Jurkat, Clone E6-1 (cell line): ENCODE results near the gene CDH23.

Experiments
- DNase-seq: peaks from one replicate; pipeline ENCODE4 v3.0.0-alpha.2; 2011; ENCODE audit warnings: low read depth, low spot score
- H3K4me3 ChIP-seq: 2 replicates; pipeline ENCODE4 v1.5.1; 2011; ENCODE audit warnings: mild to moderate bottlenecking, low read length, control low read depth, moderate library complexity

Gene CDH23

DNA sequence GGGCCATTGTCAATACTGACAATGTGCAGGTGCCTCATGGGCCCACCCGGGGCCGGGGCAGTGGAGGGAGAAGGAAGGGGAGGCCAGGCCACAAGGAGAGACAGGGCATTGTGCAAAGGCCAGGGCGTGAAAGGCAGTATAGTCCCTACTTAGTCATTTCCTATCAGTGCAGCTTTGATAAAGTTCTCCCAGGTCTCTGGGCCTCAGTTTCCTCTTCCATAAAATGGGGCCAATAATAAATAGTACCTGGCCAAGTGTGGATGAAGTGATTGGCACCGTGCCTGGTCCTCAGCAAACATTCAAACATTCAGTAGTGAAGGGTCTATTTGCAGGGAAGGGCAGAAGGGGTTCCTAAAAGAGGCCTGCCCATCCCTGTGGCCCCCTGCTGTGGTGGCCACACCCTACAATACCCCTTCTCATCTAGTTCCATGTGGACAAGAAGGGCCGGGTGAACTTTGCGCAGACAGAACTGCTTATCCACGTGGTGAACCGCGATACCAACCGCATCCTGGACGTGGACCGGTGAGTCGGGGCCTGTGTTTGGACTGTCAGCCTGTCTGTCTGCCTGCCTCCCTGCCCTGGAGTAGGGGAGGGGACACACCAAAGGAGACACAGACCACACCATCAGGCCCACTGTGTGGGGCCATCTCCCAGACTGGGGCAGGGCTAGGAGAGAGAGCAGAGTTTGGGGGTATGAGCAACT, 413.5 kb downstream of the CDH23 start:
- DNase-seq, result no peak
- no peak overlapping the region for H3K4me3 ChIP-seq

DNA sequence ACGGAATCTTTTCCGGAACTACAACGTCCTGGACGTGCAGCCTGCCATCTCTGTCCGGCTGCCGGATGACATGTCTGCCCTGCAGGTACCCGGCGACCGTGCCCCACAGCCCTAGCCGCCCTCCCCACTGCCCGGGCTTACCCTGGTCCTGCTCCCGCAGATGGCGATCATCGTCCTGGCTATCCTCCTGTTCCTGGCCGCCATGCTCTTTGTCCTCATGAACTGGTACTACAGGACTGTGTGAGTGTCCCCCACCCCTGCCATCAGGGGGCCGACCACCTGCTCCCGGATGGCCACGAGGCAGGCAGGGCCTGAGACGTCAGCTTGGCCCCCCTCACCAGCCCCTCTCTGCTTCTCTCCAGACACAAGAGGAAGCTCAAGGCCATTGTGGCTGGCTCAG, 414.6 kb downstream of the CDH23 start:
- no peak for DNase-seq
- H3K4me3 ChIP-seq, result no peak overlapping the region

DNA sequence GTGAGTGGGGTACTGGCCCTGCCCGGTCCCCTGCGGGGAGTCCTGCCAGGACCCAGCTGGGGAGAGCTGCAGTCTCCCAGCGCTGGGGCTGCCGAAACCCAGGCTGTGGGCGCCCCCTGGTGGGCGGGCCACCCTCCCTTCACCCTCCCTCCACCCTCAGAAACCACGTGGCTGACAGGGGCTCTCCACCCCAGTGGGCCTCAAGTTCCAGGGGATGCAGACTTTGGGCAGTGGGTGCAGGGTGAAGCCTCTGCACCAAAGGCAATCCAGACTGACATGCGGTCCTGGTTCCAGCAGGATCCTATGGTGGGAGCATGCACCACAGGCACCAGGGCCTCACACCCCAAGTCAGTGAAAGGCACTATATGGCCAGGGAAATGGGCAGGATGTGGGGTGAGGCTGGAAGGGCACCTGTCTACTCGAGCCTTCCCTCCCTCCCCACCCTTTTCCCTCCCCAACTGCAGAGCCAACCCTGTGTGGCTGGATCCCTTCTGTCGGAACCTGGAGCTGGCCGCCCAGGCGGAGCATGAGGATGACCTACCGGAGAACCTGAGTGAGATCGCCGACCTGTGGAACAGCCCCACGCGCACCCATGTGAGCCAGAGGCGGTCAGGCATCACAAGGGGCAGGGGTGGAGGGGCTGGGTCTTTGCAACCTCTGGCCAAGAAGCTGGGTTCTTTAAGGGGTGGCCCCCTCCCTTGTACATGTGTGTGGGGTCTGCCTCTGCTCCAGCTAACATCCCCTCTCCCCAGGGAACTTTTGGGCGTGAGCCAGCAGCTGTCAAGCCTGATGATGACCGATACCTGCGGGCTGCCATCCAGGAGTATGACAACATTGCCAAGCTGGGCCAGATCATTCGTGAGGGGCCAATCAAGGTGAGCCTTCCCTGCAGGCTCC, 415.5 kb downstream of the CDH23 start:
- no peak overlapping the region for H3K4me3 ChIP-seq
- DNase-seq, result peak; percentile 47

DNA sequence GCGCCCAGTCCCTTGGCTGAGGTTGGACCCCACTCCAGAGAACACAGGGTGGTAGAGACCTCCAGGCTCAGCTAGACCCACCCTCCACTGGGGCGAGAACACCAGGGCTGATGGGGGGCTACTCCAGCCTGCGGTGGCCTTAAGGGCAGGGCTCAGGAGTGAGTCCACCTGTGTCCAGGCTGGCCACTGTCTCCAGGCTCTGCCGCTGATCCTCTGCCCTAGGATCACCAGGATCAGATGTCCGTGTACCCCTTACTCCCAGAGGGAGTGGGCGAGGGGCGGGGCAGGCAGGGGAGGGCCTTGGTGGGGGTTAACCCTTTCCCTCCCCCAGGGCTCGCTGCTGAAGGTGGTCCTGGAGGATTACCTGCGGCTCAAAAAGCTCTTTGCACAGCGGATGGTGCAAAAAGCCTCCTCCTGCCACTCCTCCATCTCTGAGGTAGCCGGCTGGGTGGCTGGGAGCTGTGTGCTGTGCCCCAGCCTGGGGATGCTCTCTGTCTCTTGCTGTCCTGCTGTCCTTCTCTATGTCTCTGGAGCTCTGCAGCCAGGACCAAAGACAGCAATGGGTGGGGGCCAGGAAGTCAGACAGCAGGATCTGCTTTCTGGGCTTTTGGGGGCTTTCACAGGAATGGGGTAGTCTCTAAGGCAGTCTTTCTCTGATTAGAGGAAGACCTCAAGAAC, 416.3 kb downstream of the CDH23 start:
- DNase-seq, result no peak
- H3K4me3 ChIP-seq, result no peak overlapping the region

DNA sequence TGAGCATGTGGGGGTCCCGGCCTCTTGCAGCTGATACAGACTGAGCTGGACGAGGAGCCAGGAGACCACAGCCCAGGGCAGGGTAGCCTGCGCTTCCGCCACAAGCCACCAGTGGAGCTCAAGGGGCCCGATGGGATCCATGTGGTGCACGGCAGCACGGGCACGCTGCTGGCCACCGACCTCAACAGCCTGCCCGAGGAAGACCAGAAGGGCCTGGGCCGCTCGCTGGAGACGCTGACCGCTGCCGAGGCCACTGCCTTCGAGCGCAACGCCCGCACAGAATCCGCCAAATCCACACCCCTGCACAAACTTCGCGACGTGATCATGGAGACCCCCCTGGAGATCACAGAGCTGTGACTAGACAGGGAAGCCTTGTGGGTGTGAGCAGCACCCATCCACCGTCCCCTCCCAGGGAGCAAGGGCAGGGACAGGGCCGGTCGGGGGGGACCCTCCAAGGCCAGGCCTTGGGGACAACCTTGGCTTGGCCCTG, 418.2 kb downstream of the CDH23 start:
- H3K4me3 ChIP-seq, result no peak overlapping the region
- DNase-seq, result no peak

DNA sequence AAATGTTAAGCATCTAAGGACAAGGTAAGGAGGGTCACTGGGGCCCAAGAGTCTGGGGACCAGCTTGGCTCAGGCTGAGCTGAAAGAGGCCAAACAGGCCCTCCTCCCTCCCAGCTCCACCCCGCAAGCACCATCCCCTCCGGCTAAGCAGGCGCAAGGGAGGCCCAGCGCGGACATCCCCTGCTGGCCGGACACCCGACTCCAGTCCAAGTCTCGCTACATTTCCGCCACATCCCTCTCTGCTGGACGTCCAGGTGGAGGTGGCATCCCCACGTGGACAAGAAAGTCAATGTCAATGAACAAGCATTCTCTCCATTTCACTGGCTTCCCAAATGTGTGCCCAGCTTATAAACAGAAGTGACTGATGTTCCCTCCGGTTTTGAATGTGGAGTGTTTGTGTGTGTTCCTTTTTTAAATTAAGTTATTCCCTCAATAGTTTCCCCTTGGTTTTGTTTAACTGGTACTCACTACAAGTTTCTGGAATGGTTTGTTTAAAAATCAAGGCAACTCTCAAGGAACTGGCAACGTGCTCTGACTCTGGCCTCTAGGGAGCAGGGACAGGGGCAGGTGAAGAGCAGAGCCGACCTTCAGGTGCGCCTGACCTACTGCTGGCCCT, 418.9 kb downstream of the CDH23 start:
- H3K4me3 ChIP-seq, result no peak overlapping the region
- no peak for DNase-seq

DNA sequence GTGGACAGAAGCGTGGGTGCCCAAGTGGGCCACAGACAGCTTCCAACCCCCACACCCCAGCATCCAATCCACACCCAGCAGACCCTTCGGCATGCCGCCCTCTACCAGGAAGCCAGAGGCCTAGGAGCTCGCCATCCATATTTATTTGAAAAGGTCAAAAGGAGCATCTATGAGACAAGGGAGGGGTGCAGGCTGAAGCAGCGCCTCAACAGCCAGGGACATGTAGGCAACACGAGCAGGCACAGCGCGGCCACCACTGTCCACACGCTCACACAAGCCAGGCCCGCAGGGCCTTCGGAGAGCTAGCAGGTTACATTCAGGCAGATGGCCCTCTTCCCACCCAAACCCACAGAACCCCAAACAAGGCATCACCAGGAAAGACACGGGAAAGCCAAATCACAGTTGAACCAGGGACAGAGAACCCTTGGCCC, 419.7 kb downstream of the CDH23 start:
- H3K4me3 ChIP-seq, result no peak overlapping the region
- no peak for DNase-seq

DNA sequence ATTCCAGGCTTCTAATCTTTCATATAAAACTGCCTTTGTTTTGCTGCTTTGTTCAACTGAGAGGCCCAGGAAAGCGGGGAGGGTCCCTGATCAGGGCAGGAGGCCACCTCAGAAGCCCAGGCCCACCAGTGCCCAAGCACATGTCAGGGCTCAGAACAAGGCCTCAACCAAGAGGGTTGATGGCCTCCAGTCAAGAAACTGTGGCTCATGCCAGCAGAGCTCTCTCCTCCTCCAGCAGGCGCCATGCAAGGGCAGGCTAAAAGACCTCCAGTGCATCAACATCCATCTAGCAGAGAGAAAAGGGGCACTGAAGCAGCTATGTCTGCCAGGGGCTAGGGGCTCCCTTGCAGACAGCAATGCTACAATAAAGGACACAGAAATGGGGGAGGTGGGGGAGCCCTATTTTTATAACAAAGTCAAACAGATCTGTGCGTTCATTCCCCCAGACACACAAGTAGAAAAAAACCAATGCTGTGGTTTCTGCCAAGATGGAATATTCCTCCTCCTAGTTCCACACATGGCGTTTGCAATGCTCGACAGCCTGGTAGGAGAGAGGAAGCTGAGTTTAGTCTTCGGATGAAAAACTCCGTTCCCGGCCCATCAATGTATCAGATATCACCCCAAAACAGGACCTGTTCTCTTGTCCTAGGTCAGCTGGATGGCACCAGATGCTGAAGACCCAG, 420.4 kb downstream of the CDH23 start:
- no peak for DNase-seq
- no peak overlapping the region for H3K4me3 ChIP-seq

DNA sequence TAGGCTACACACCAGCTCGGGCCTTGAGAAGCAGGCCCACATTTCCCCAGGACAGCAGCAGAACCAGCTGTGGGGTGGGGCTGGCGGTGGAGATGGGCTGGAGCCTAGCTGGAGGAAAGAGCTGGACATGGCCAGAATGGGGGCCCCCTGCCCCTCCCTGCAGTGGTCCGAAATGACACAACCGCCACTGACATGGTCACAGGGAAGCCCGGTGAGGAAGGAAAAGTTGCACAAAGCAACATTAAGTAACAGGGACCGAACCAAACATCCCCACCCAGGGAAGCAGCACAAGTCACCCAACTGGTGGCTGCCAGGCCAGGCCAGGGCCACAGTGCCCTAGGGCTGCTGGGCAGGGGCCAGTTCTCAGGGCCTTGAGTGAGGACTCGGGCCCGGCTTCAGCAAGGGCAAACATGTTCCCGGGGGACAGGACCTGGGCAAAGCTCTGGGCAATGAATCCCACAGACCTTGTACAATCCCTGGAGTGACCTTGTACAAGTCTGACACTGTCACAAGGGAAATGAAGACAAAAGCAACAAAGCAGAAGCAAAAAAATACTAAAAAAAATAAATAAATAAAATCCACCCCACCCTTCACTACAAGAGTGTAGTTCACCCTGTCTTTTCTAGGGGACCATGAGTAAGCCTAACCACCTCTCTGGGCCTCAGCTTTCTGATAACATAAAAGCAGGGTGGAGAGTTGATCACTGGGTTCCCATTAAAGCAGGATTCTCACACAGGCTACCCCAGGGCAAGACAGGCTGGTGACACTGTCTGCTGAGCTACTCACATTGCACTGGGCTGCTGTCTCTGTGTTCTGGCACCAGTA, 421.3 kb downstream of the CDH23 start:
- DNase-seq, result no peak
- no peak overlapping the region for H3K4me3 ChIP-seq

DNA sequence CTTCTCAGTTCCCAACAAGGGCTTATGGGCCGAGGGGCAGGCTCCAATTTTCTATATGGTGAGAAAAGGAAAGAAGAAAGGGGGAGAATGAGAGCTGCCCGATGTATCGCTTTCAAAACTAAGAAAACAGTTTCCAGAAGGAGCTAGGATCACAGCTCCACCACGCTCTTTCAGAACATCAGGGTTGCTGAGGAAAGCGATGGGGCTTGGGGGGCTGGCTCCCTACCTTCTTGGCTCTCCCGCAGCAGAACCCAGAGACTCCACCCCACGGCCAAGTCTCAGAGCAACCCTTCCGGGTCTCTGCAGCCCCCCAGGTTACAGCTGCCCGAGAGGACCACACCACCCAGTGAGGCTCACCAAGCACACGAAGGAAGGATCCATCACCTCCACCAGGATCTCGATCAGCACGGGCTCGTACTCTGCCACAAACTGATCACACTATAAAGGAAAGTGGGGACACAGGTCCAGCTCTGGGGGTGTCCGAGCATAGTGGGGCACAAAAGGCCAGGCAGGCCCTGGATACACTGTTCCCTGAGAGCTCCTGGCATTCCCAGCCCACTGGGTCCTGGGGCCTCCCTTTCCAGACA, 422.0 kb downstream of the CDH23 start:
- DNase-seq, result no peak
- H3K4me3 ChIP-seq, result no peak overlapping the region

DNA sequence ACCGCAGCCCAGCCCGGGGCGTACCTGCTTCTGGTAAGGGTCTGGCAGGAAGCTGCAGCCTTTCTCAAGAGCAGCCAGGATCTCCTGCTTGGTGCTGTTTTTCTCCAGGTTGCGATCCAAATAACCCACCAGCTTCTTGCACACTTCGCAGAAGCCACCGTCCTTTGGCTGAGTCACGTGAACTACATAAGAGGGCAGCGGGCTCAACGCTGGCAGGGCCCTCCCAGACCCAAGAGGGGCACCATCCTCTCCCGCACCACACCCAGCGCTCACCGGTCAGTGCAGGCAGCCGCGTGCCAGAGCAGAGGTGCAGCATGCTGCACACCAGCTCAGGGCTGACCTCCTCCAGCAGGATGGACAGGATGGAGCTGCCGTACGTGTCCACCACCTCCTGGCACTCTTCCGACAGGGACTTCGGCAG, 422.7 kb downstream of the CDH23 start:
- no peak overlapping the region for H3K4me3 ChIP-seq
- no peak for DNase-seq

DNA sequence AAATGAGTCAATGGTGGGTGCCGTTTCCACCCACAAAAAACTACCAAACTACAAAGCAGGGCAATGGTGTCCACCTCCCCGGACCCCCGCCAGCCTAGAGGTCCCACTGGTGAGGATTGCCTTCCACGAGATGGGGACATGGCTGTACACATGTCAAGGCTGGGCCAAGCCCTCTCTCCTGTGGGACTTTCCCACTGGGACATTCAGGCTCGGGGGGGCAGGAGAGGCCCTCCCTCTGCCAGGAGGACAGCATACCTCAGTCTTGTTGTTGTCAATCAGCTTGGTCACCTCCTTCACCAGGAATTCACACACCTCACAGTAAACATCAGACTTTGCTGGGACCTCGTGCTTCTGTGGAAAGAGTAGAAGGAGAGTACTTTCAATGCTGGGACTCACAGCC, 423.3 kb downstream of the CDH23 start:
- no peak overlapping the region for H3K4me3 ChIP-seq
- DNase-seq, result no peak

DNA sequence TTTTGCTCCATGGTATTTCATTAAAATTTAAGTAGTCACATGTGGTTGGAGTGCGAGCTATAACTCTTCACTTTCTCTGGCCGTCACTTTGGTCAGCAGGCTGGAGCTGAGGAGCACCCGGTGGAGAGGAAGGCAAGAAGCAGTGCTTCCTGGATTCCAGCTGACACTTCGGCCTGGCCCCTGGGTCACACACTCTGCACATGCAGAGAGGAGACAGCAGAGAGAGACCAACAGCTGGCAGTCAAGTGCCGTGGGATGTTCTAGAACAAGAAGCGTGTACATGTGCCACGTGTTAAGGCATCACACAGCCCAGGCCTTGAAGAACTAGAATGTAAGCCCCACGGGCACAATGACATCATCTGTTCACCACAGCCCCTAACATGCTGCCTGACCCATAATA, 424.2 kb downstream of the CDH23 start:
- DNase-seq, result no peak
- H3K4me3 ChIP-seq, result no peak overlapping the region

DNA sequence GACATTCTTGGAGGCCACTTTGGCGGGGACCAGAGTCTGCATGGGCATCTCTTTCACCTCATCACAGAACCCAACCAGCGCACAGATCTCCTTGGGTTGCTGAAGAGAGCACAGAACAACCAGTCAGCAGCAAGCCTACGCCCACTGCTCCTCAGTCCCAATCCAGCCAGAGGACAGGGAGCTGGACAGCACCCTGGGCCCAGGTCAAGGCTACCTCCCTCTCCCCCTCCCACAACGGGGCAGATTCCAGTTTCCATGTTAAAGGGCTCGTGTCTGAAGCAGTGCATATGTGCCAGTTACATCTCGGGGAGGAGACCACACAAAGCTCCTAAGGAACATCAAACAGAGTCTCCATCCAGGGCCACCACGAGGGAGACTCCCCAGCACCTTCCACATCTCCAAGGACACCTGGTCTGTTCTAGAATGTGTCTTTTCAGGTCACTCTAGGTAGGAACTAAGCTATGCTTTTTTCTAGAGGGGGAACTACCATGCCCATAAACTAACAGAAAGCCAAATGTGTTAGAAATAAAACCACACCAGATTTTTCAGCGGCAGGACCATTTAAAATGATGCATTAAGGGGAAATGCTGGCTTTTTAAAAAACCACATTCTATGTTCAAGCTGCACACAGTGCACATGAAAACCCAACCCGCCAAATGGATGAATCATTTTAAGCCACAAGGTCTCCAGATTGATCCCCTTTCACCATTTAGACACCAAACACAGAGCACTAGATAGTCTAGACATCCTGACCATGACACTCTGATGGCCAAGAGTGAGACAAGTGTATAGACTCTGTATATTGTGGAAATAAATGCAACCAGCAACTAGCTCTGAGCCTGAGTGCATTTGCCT, 425.4 kb downstream of the CDH23 start:
- DNase-seq, result peak; percentile 78
- H3K4me3 ChIP-seq, result no peak overlapping the region

DNA sequence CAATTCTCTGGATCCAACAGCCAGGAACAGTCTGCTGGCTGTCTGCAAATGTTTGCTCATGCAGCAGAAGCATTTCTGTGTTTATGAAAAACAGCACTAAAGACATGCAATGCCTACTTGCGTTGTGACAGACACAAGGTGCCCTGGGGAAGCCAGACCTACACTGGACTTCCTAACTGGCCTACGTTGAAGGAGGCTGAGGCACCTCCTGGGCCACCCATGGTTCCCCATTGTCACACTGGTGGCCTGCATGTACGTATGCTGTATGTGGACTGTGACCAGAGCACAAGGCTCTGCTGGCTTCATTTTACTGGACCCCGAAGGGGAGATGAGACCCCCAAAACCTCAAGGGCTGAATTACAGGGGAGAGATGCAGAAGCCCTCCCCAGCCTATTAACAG, 426.6 kb downstream of the CDH23 start:
- no peak for DNase-seq
- no peak overlapping the region for H3K4me3 ChIP-seq

DNA sequence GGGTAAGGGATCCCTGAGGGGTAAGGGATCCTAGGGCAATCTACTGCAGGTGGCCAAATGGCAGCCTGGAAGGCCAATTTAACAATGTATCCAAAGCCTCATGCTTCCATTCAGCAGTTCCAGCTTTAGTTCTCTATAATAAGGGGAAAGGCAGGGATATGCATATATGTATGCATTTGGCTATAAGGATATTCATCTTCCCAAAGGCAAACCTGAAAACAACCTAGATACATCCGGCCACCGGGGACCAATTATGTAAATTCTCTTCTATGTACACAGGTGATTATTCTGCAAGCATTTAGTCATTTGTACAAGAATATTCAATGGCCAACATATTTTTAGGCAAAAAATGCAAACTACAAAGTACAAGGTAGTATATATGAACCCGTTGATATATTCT, 427.6 kb downstream of the CDH23 start:
- no peak overlapping the region for H3K4me3 ChIP-seq
- DNase-seq, result no peak

DNA sequence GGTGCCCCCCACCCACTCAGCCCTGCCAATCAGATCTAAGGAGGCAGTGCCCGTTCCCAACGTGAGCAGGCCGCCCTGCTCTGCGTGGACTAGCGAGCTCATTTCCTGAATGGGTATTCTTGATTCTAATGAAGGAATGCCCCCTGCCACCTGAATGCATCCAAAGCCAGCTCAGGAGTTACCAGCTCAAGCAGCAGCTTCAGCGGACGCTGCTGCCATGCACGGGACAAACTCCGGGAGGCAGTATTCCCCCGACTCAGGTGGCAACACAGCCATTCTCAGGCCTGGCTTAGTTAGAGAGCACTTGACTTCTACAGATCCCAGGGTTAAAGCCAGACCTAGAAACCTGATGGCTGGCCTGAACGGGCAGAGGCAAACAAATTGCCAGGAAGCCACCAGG, 428.5 kb downstream of the CDH23 start:
- DNase-seq, result no peak
- H3K4me3 ChIP-seq, result no peak overlapping the region
